Endothelial cell of umbilical vein (primary cell): Measurements from ENCODE around the gene PRKG1.

ENCODE experiments used
- CTCF ChIP-seq, 2 donors: IDR thresholded peaks; 1 replicate in 1 of 2; 2 replicates in 1 of 2; pipeline ENCODE4 v1.5.1; 2011; ENCODE audit warnings: low read length in 2 of 2, mild to moderate bottlenecking in 2 of 2, moderate library complexity in 2 of 2, control low read depth in 1 of 2, inconsistent platforms in 1 of 2, low read depth in 1 of 2; ENCODE audit not compliant: insufficient read depth in 1 of 2; ENCODE audit errors: extremely low read depth in 1 of 2
- EZH2 ChIP-seq: IDR thresholded peaks from 2 replicates; pipeline ENCODE4 v1.6.1; 2012; ENCODE audit warnings: borderline replicate concordance, low read depth, mild to moderate bottlenecking, moderate library complexity, low read length, inconsistent platforms; ENCODE audit not compliant: severe bottlenecking
- FOS ChIP-seq: IDR thresholded peaks from 2 replicates; pipeline ENCODE4 v1.6.1; 2011; ENCODE audit warnings: mild to moderate bottlenecking, low read length, moderate library complexity, borderline replicate concordance; ENCODE audit not compliant: insufficient read depth
- GATA2 ChIP-seq: IDR thresholded peaks from 2 replicates; pipeline ENCODE4 v1.7.0; 2011; ENCODE audit warnings: low read depth, mild to moderate bottlenecking, moderate library complexity, mixed read lengths, low read length; ENCODE audit not compliant: insufficient read length, insufficient read depth
- JUN ChIP-seq: IDR thresholded peaks from 2 replicates; pipeline ENCODE4 v1.6.1; 2011; ENCODE audit warnings: borderline replicate concordance, low read depth; ENCODE audit not compliant: insufficient read length, insufficient read depth
- MAX ChIP-seq: IDR thresholded peaks from 2 replicates; pipeline ENCODE4 v1.6.1; 2011; ENCODE audit not compliant: insufficient read depth, insufficient read length
- MYC ChIP-seq: IDR thresholded peaks from one replicate; pipeline ENCODE4 v1.6.1; 2011; ENCODE audit warnings: mild to moderate bottlenecking, low read depth, low read length
- POLR2A ChIP-seq: IDR thresholded peaks from 2 replicates; pipeline ENCODE4 v1.6.1; 2012; ENCODE audit warnings: low read depth, mild to moderate bottlenecking, control low read depth, low read length
- POLR2AphosphoS5 ChIP-seq: IDR thresholded peaks from 2 replicates; pipeline ENCODE4 v1.6.1; 2012; ENCODE audit warnings: low read depth, mild to moderate bottlenecking, control low read depth, low read length, moderate library complexity; ENCODE audit not compliant: insufficient read depth

GRCh38 chr10:51861731-51862130 lies 787.4 kb downstream of the PRKG1 start:
- no peak for TF ChIP-seq CTCF (IDR thresholded peaks at IDR 0.05; ENCODE audit: extremely low read depth in 1 of 2, insufficient read depth in 1 of 2, low read depth in 1 of 2, low read length in 2 of 2)
- TF ChIP-seq EZH2: no peak
- no peak for TF ChIP-seq MAX
- no peak for TF ChIP-seq POLR2A
- no peak for TF ChIP-seq MYC
- TF ChIP-seq JUN: no peak
- TF ChIP-seq FOS: no peak
- TF ChIP-seq POLR2AphosphoS5: no peak
- no peak for TF ChIP-seq GATA2
